Tibial nerve (tissue), 4 donors: ENCODE data around the gene PABPN1.

Source experiments
- EP300 ChIP-seq, 2 donors: sonication (generic); formaldehyde crosslinking; IDR thresholded peaks; one replicate each; pipeline ENCODE4 v1.6.1; 2017; ENCODE audit warnings: antibody characterized with exemption in 2 of 2, mild to moderate bottlenecking in 1 of 2
- POLR2A ChIP-seq, 2 donors: fragments of 450-650 bp; IDR thresholded peaks; one replicate each; pipeline ENCODE4 v1.6.1; 2017; ENCODE audit warnings: antibody characterized with exemption in 2 of 2, mild to moderate bottlenecking in 2 of 2, moderate library complexity in 2 of 2
- TF ChIP-seq, protein P1 (sequence below), 5 experiments: fragments of 200-600 bp in 3 of 5; fragments of 450-650 bp in 2 of 5; sonication (generic) in 3 of 5; IDR thresholded peaks; one replicate each; pipeline ENCODE4 v1.5.1; 2016 to 2019; ENCODE audit warnings: antibody characterized with exemption in 5 of 5, mild to moderate bottlenecking in 3 of 5, moderate library complexity in 2 of 5

DNA sequence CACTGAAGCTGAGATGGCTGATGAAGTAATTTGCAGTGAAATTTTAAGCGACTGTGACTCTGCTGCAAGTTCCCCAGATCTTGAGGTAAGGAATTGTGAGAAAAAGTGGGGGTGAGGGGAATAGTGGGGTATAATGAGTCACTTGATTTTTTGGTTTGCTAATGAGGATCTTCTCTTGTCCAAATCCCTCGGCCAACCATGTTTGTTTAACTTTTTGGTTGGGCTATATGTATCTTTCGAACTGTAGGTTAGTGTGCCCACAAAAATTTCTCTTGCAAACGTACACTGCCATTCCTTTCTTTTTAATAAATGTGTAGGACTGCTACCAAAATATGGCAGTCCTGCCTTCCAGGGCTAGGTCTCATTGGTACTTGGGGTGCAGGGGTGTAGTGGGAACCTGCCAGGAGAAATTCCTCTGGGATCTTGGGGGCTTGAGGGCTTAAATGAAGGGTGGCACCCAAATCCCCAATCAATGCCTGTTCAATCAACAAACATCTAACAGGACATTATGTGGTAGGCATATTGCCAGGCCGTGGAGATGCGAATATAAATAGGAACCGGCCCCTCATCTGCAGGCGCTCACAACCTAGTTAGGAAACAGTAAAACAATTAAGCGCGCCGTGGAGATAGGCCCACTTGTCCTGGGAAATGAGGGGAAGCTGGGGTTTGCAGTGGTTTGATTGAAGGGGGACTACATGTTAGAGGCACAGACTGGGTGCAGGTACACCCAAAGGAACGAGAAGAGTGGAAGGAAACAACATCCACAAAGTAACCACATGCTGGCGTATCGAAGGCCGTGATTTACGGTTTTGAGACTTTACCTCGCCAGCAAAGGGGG is 1.3 kb upstream of the PABPN1 start:
- TF ChIP-seq, protein P1, sequence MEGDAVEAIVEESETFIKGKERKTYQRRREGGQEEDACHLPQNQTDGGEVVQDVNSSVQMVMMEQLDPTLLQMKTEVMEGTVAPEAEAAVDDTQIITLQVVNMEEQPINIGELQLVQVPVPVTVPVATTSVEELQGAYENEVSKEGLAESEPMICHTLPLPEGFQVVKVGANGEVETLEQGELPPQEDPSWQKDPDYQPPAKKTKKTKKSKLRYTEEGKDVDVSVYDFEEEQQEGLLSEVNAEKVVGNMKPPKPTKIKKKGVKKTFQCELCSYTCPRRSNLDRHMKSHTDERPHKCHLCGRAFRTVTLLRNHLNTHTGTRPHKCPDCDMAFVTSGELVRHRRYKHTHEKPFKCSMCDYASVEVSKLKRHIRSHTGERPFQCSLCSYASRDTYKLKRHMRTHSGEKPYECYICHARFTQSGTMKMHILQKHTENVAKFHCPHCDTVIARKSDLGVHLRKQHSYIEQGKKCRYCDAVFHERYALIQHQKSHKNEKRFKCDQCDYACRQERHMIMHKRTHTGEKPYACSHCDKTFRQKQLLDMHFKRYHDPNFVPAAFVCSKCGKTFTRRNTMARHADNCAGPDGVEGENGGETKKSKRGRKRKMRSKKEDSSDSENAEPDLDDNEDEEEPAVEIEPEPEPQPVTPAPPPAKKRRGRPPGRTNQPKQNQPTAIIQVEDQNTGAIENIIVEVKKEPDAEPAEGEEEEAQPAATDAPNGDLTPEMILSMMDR (IDR thresholded peaks at IDR 0.05): no peak
- TF ChIP-seq POLR2A (IDR thresholded peaks at IDR 0.05): no peak
- TF ChIP-seq EP300 (IDR thresholded peaks at IDR 0.05): no peak
